Peyer's patch (tissue), 4 donors: ENCODE data around the gene ZNF76. TPM values are rescaled to one million over a fixed set of nuclear protein-coding genes. Genes with fewer than 3 reads are reported as not detected.

ENCODE experiments used
- DNase-seq, 3 donors: peaks; one replicate each; pipeline ENCODE4 v3.0.0-alpha.2; 2017 to 2019
- H3K27ac ChIP-seq, 4 donors: fragments of 200-600 bp; sonication (generic); one replicate each; pipeline ENCODE4 v1.5.1; 2016 to 2019
- H3K27me3 ChIP-seq, 2 donors: fragments of 200-600 bp; sonication (generic); one replicate each; pipeline ENCODE4 v1.5.1; 2019
- H3K36me3 ChIP-seq, 3 donors: fragments of 200-600 bp; sonication (generic); one replicate each; pipeline ENCODE4 v1.5.1; 2016 to 2019
- H3K4me1 ChIP-seq, 4 donors: fragments of 200-600 bp; sonication (generic); one replicate each; pipeline ENCODE4 v1.5.1; 2016 to 2019
- H3K4me3 ChIP-seq, 4 donors: fragments of 200-600 bp; sonication (generic); 1 replicate in 3 of 4; 2 replicates in 1 of 4; pipeline ENCODE4 v1.5.1; 2016 to 2019; ENCODE audit warnings: mild to moderate bottlenecking in 1 of 4
- H3K9me3 ChIP-seq, 4 donors: fragments of 200-600 bp; sonication (generic); one replicate each; pipeline ENCODE4 v1.5.1; 2016 to 2019; ENCODE audit warnings: mild to moderate bottlenecking in 1 of 4
- POLR2A ChIP-seq, 2 donors: fragments of 450-650 bp; IDR thresholded peaks; one replicate each; pipeline ENCODE4 v1.5.1; 2017; ENCODE audit warnings: antibody characterized with exemption in 2 of 2, mild to moderate bottlenecking in 2 of 2, moderate library complexity in 2 of 2
- total RNA-seq, 4 donors: library from RNA; depleted of rRNA; stranded (reverse); fragments of >200 nt; gene quantifications; one replicate each; pipeline ENCODE4 v1.1.0, GENCODE V29; 2016
- TF ChIP-seq, protein P1 (sequence below), 6 experiments: fragments of 450-650 bp in 4 of 6; fragments of 200-600 bp in 2 of 6; sonication (generic) in 1 of 6; IDR thresholded peaks; one replicate each; pipeline ENCODE4 v1.5.1; 2017 to 2019; ENCODE audit warnings: antibody characterized with exemption in 6 of 6, mild to moderate bottlenecking in 3 of 6, moderate library complexity in 1 of 6

ZNF76 gene
- total RNA-seq, 4 donors from 2014 or later, result 26.3 to 182 (median 54.8) TPM

GRCh38 chr6:35215665-35216411 lies 43.7 kb upstream of the ZNF76 start:
- no peak overlapping the region for H3K27ac ChIP-seq
- no peaks in the 10 kb centered on the region for H3K9me3 ChIP-seq
- H3K36me3 ChIP-seq, result no peaks in the 10 kb centered on the region
- peaks cover 0 to 18% (median 4%) of the 10 kb centered on the region in 4 donors for H3K4me1 ChIP-seq
- DNase-seq, result no peak
- no peak overlapping the region for H3K4me3 ChIP-seq
- TF ChIP-seq, protein P1, sequence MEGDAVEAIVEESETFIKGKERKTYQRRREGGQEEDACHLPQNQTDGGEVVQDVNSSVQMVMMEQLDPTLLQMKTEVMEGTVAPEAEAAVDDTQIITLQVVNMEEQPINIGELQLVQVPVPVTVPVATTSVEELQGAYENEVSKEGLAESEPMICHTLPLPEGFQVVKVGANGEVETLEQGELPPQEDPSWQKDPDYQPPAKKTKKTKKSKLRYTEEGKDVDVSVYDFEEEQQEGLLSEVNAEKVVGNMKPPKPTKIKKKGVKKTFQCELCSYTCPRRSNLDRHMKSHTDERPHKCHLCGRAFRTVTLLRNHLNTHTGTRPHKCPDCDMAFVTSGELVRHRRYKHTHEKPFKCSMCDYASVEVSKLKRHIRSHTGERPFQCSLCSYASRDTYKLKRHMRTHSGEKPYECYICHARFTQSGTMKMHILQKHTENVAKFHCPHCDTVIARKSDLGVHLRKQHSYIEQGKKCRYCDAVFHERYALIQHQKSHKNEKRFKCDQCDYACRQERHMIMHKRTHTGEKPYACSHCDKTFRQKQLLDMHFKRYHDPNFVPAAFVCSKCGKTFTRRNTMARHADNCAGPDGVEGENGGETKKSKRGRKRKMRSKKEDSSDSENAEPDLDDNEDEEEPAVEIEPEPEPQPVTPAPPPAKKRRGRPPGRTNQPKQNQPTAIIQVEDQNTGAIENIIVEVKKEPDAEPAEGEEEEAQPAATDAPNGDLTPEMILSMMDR (IDR thresholded peaks at IDR 0.05), result no peak
- no peak for TF ChIP-seq POLR2A (IDR thresholded peaks at IDR 0.05)
- H3K27me3 ChIP-seq, result peaks cover 0 to 9% of the 10 kb centered on the region in 2 donors

GRCh38 chr6:35216412-35216732 lies 43.2 kb upstream of the ZNF76 start:
- Histone ChIP-seq H3K4me1 (peaks cover 0 to 18% (median 4%) of the 10 kb centered on the region in 4 donors), H3K27me3 (peaks cover 0 to 9% of the 10 kb centered on the region in 2 donors), H3K9me3 (no peaks in the 10 kb centered on the region), H3K27ac (no peak overlapping the region), H3K36me3 (no peaks in the 10 kb centered on the region), H3K4me3 (no peak overlapping the region)
- TF ChIP-seq POLR2A (IDR thresholded peaks at IDR 0.05), result no peak
- TF ChIP-seq, protein P1 (IDR thresholded peaks at IDR 0.05), result no peak
- DNase-seq, result no peak

DNA sequence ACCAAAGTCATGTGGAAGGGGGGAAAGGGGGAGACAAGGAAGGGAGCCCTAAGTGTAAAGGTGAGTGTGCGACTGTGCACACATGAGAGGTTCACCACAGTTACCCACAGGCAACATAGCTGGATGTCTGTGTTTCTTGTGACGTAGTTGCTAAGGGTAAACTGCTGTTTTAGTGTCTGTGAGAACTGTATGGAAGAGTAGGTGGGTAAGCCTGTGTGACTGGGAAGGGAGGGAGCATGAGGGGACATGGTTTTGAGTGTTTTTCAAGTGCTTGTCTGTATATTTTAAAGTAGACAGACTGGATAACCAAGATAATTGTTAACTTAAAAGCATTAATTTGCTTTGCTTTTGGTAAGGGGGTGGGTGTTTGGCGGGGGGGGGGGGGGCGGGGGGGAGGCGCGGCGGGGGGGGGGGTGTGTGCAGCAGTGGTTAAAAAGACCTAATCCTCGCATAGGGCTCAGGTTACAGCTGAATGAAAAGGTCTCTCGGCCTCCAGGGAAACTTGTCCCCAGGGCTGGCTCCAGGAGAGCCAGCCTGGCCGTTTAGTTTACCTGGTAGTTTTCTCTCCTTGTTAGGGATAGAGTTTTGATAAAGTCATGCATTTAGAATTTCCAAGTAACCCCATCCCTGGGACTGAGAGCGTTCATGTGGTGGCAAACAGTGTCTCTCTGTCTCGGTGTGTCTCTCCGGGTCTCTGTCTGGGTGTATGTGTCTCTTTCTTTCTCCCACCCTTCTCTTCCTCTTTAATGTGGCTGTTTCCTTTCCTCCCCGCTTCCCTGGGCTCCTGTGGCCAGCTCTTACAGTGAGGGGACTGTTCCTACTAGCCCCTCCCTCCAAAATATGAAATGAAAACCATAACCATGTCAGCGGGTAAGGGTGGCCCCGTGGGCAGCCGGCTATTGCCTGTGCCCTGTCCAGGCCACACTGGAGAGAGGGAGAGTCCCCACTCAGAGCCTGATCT lies 42.4 kb upstream of the ZNF76 start:
- Histone ChIP-seq H3K9me3 (no peaks in the 10 kb centered on the region), H3K27ac (no peak overlapping the region), H3K4me1 (peaks cover 0 to 18% (median 4%) of the 10 kb centered on the region in 4 donors), H3K36me3 (no peaks in the 10 kb centered on the region), H3K4me3 (no peak overlapping the region), H3K27me3 (peaks cover 0 to 9% of the 10 kb centered on the region in 2 donors)
- TF ChIP-seq, protein P1 (IDR thresholded peaks at IDR 0.05), result no peak
- TF ChIP-seq POLR2A (IDR thresholded peaks at IDR 0.05), result no peak
- DNase-seq, result no peak

GRCh38 chr6:35218021-35218420 lies 41.5 kb upstream of the ZNF76 start:
- no peak overlapping the region for H3K4me3 ChIP-seq
- H3K9me3 ChIP-seq, result no peaks in the 10 kb centered on the region
- no peak for DNase-seq
- H3K36me3 ChIP-seq, result no peaks in the 10 kb centered on the region
- H3K27ac ChIP-seq, result no peak overlapping the region
- H3K4me1 ChIP-seq, result peaks cover 0 to 18% (median 4%) of the 10 kb centered on the region in 4 donors
- peaks cover 0 to 9% of the 10 kb centered on the region in 2 donors for H3K27me3 ChIP-seq
- TF ChIP-seq, protein P1 (IDR thresholded peaks at IDR 0.05), result no peak
- no peak for TF ChIP-seq POLR2A (IDR thresholded peaks at IDR 0.05)

DNA sequence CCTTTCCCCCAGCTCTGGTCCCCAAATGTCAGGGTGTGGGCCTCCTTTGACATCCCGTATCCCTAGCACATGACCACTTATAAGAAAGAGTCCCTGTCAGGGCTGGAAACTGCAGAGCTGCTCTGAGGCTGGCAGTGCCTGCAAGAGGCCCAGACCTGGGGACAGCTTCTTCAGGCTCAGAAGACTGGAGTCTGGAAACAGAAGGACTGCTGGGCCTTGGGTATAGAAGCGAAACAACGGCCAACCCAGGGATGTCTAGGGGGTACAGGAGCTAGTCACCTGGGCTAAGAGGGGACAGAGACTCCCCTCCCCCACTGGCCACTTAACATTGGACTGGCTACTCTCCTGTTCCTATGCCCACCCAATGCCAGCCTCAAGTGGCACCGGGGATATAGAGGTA lies 41.1 kb upstream of the ZNF76 start:
- no peaks in the 10 kb centered on the region for H3K9me3 ChIP-seq
- peaks cover 0 to 14% (median 4%) of the 10 kb centered on the region in 4 donors for H3K4me1 ChIP-seq
- no peak overlapping the region for H3K27ac ChIP-seq
- no peak for TF ChIP-seq POLR2A (IDR thresholded peaks at IDR 0.05)
- TF ChIP-seq, protein P1 (IDR thresholded peaks at IDR 0.05), result no peak
- DNase-seq, result no peak
- peaks cover 0 to 6% of the 10 kb centered on the region in 2 donors for H3K27me3 ChIP-seq
- no peak overlapping the region for H3K4me3 ChIP-seq
- H3K36me3 ChIP-seq, result no peaks in the 10 kb centered on the region
